Measurements from ENCODE around the gene ATG4D.

ATG4D gene

GRCh38 chr19:10543420-10544241, at the start of gene ATG4D:
ATG4D (plus strand) TSS chr19:10543904; CDS start chr19:10544091, 187 bp downstream.
- DNase-seq (ENCODE audit: low read depth in 1 of 2, low spot score in 1 of 2) = peak; percentile 68 to 74

- no peak for DNase-seq (ENCODE audit: low read depth in 1 of 2, low spot score in 1 of 2)
Observed at GRCh38 chr19:10497371-10497770, 46.3 kb upstream of the ATG4D start.

- DNase-seq (ENCODE audit: low read depth in 1 of 2, low spot score in 1 of 2) = no peak
Observed at GRCh38 chr19:10499550-10500246, 44.0 kb upstream of the ATG4D start.

GRCh38 chr19:10500247-10500592, 43.5 kb upstream of the ATG4D start:
- no peak for DNase-seq (ENCODE audit: low read depth in 1 of 2, low spot score in 1 of 2)

GRCh38 chr19:10501971-10502523, 41.7 kb upstream of the ATG4D start:
- DNase-seq (ENCODE audit: low read depth in 1 of 2, low spot score in 1 of 2) = peak in 1 of 2 donors; percentile 42

GRCh38 chr19:10502524-10503001, 41.1 kb upstream of the ATG4D start:
- peak; percentile 83 to 85 for DNase-seq (ENCODE audit: low read depth in 1 of 2, low spot score in 1 of 2)

- peak in 1 of 2 donors; percentile 43 for DNase-seq (ENCODE audit: low read depth in 1 of 2, low spot score in 1 of 2)
Observed at GRCh38 chr19:10503002-10503789, 40.5 kb upstream of the ATG4D start, which contains the start of gene KEAP1. KEAP1 (minus strand) TSS chr19:10503356; CDS start chr19:10500033, 3,323 bp downstream.

GRCh38 chr19:10505583-10506229, 38.0 kb upstream of the ATG4D start:
- DNase-seq (ENCODE audit: low read depth in 1 of 2, low spot score in 1 of 2) = peak; percentile 62 to 76

- no peak for DNase-seq (ENCODE audit: low read depth in 1 of 2, low spot score in 1 of 2)
Observed at GRCh38 chr19:10508036-10508435, 35.7 kb upstream of the ATG4D start.

- no peak for DNase-seq (ENCODE audit: low read depth in 1 of 2, low spot score in 1 of 2)
Observed at GRCh38 chr19:10508707-10509106, 35.0 kb upstream of the ATG4D start.

- DNase-seq (ENCODE audit: low read depth in 1 of 2, low spot score in 1 of 2) = no peak
Observed at GRCh38 chr19:10510301-10510802, 33.4 kb upstream of the ATG4D start.

GRCh38 chr19:10513223-10513622, 30.5 kb upstream of the ATG4D start:
- DNase-seq (ENCODE audit: low read depth in 1 of 2, low spot score in 1 of 2) = no peak

GRCh38 chr19:10514211-10515145, 29.2 kb upstream of the ATG4D start:
- no peak for DNase-seq (ENCODE audit: low read depth in 1 of 2, low spot score in 1 of 2)

- no peak for DNase-seq (ENCODE audit: low read depth in 1 of 2, low spot score in 1 of 2)
Observed at GRCh38 chr19:10516064-10516385, 27.7 kb upstream of the ATG4D start.

GRCh38 chr19:10516671-10517286, 26.9 kb upstream of the ATG4D start:
- DNase-seq (ENCODE audit: low read depth in 1 of 2, low spot score in 1 of 2) = no peak

- no peak for DNase-seq (ENCODE audit: low read depth in 1 of 2, low spot score in 1 of 2)
Observed at GRCh38 chr19:10517361-10517759, 26.3 kb upstream of the ATG4D start, which contains the start of gene S1PR5. S1PR5 (minus strand) TSS chr19:10517447; CDS start chr19:10515011, 2,436 bp downstream.

- no peak for DNase-seq (ENCODE audit: low read depth in 1 of 2, low spot score in 1 of 2)
Observed at GRCh38 chr19:10517760-10518443, 25.8 kb upstream of the ATG4D start.

Data from activated CD4-positive, alpha-beta T cell treated with anti-CD3 and anti-CD28 coated beads, Interleukin-2, amount 50 U/mL, for 24 hours (primary cell).